NCI-H2107 treated with DMSO at 0.1 percent for 48 hours (cell line): ENCODE data around the gene EFCAB12.

Experiments
- DNase-seq: peaks from one replicate; lab custom pipeline; 2025; ENCODE audit not compliant: unreplicated experiment; lab: John Stamatoyannopoulos, UW

The EFCAB12 gene

DNA sequence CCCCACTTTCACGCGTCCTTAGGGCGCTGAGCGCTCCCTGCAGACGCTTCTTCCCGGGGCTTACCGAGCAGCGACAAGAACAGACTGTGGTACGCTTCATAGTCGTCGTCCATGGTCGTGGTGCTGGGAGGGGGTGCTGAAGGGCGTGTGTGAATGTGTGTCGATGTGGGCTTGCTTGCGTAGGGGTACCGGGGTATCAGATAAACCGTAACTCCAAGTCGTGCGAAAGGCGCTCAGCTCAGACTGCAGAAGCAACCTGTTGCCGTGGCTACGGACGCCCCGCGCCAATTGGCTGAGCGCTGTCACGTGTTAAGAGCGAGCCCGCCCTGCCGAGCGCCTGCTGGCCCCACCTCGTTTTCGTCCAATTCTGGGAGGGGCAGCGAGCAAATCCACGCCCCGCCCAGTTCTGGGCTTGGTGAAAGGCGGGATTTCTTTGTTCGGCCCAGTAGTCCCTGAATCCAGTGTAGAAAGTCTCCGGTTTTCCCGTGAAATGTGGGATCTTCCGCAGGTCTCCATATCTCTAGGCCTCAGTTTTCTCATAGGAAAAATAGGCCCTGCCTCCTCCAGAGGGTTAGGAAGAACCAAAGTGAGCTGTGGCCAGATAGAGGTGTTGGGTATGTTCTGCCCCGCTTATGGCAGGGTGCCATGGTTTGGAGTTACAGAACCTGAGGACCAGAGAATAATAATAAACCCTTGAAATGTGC lies at the start of gene EFCAB12:
Gene EFCAB12 (minus strand): TSS at position 261 of the 704 bp plus-strand sequence. CDS start 148 bp downstream, at position 113.
- peak; percentile 96 for DNase-seq

DNA sequence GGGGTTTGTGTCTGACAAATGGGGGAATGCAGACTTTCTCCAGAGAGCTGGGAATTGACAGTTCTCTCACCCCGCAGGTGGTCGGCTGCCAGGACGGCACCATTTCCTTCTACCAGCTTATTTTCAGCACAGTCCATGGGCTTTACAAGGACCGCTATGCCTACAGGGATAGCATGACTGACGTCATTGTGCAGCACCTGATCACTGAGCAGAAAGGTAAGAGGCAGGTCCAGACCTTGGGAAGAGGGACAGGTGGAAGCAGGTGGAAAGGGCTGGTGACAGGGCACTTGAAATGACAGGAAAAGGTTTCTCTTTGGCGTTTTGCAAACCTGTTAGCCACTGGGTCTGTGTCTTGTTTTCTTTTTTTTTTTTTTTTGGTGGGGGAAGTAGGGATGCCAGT lies 48.1 kb upstream of the EFCAB12 start:
- no peak for DNase-seq

DNA sequence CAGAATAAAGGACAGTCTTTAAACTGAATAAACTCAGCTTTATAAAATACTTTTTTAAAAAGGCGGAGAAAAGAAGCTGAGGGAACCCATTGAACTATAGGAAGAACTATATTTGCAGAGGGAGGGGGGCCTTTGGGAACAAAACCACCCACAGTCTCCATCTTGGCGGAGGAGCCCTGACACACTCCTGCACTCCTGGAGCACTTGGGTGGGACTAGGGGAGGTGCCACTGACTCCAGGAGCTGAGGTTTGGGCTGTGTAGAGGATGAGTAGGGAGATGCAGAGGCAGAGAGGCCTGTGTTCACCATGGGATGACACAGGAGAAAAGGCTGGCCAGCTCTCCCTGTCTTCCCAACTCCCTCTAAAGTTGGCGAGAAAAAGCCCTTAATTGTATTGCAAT lies 47.4 kb upstream of the EFCAB12 start:
- DNase-seq = no peak

DNA sequence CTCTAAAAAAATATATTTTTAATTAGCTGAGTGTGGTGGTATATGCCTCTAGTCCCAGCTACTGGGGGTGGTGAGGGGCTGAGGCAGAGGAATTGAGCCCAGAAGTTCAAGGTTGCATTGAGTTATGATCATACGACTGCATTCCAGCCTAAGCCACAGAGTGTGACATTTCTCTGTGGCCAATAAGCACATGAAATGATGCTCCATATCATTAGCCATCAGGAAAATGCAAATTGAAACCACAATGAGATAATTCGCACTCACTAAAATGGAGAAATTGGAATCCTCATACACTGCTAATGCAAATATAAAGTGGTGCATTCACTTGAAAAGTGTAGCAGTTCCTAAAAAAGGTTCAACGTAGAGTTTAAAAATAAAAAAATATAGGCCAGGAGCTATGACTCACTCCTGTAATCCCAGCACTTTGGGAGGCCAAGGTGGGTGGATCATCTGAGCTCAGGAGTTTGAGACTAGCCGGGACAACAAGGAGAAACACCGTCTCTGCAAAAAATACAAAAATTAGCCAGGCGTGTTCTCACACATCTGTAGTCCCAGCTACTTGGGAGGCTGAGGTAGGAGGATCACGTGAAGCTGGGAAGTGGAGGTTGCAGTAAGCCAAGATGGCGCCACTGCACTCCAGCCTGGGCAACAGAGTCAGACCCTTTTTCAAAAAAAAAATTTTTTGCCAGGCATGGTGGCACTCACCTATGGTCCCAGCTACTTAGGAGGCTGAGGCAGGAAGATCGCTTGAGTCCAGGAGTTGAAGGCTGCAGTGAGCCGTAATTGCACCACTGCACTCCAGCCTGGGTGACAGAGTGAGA lies 46.8 kb upstream of the EFCAB12 start:
- no peak for DNase-seq

DNA sequence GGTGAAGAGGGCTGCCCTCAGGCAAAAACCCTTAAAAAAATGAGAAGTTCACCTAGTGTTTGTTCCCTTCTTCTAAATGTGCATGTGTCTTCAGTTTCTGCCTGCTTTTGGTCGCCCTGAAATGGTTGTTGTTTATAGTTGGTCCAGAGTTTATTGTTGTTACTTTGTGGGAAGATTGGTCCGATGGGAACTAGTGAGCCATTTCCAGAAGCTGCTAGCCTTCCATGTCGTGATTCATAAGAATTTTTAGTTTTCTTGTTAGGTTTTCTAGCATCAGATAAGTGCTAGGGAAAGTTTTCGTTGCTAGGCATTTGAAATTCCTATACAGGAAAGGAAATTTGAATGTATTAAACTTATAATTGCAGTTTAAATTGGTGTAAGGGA lies 45.3 kb upstream of the EFCAB12 start:
- DNase-seq = no peak

DNA sequence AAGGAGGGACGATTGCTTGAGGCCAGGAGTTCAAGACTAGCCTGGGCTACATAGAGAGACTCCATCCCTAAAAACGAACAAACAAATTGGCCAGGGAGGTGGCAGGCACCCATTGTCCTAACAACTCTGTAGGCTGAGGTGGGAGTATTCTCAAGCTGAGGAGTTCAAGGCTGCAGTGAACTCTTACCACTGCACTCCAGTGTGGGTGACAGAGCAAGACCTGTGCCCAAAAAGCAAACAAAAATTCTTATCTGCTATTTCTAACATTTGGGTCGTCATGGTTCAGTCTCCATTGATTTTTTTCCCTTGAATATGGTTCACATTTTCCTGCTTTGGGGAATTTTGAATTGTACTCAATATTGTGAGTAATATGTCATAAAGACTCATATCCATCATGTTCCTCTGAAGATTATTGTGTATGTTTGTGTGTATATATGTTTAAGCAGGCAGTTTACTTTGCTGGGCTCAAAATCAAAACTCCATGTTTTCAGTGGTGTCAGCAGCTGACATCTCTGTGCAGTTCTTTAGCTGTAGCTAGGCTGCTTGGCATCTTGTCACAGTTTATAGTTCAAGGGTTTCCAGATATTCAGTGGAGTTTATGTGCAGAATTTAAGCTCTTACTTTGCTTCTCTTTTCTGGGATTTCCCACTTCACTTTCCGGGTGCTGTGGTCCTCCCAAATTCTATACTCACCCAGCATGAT lies 44.8 kb upstream of the EFCAB12 start:
- DNase-seq = no peak

DNA sequence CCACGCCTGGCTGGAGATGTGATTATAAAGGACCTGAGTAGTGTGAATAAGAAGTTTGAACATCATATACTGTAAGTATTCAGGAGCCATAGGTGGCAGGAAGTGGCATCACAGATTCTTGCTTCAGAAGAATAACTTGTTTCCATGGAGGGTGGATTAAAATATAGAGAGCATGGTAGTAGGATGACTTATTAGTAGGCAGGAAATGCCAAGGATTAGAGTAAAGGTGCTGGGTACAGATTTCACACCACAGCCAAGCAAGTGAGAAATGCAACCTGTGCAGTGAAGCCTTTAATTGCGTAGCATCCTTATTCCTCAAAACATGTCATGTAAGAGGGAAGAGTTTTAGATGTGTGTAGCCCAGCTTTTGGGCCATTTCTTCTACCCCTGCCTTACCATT lies 42.4 kb upstream of the EFCAB12 start:
- no peak for DNase-seq

DNA sequence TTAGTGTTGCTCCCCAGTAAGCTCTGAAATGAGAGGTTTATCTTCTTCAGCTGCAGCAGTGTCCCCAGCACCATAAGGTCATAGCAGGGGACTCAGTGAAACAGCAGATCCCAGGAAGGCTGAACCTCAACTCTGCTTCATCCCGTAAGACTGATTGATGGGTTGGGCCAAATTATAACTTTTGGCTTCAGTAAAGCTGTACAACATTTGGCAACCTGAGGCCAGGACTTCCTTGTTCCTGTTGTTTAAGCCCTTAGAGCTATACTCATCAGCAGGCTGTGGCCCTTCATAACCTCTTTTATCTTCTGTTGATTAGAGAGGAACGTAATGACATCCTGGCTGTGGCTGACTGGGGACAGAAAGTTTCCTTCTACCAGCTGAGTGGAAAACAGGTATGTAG lies 40.6 kb upstream of the EFCAB12 start:
- DNase-seq = no peak

DNA sequence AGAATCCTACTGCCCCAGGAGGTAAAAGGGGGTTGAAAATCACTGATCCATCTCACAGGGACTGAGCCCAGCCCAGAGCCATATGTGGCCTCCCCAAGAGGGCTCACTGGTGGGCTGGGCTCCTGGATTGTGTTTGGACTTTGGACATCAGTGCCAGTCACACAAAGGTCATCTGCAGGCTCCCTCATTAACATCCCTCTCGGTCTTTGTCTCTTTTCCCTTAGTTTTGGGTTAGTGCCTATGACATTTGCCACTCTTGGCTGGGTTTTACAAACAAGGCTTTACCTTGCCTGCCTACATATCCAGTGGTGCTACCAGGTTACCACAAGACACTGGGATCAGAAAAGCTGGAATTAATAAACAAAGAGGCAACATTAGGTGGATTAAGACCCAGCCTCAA lies 39.5 kb upstream of the EFCAB12 start:
- DNase-seq = no peak

DNA sequence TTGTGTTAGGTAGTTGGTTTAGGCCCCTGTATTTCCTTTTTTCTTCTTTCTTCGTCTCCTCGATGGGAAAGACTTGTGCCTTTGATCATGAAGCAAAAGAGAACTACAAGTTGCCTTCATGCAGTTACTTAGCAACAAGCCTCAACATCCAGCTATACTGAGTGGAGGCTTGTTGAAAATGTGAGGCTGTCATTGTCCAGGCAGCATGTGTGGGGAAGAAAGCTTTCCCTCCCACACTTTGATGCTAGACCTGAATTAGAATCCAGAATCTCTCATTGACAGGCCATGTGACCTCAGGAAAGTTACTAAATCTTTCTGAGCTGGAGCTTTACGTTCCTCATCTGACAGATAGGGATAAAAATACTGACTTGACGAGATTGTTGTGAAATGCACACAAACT lies 35.3 kb upstream of the EFCAB12 start:
- DNase-seq = no peak

DNA sequence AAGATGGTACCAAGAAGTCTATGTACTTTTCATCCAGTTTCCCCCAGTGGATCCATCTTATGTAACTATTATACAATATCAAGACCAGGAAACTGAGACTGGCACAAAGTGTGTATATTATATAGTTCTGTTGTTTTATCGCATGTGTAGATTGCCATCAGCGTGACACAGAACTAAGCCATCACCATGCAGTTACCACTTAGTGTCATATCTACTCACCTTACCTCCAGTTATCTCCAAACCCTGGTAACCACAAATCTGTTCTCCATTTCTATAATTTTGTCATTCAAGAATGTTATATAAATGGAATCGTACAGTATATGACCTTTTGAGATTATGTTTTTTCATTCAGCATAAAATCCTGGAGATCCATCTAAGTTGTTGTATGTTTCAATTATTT lies 34.7 kb upstream of the EFCAB12 start:
- no peak for DNase-seq

DNA sequence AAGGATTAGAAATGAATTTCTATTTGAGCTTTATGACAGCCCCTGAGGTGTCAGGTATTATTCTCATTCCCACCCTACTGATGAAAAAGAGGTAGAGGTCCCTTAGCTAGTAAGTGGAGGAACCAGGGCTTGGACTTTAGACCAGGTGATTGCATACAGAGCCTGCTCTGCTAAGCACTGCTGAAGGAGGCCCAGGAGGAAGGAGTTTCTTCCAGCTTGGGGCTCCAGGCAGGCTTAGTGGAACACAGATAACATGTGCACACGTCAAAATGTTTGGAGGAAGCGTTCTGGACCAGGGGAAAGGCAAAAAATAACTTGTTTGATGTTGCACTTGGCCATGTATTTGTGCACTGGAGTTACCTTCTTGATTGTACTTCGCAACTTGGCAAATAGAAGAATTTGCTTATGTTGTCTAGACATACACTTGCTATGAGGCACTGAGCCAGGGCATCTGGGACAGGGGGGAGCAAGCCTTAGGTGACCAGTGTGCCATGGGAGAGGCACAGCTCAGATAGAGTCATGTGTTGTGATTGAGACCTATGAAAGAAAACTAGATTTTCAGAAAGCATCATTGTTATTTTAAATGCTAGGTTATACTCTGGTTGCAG lies 34.0 kb upstream of the EFCAB12 start:
- DNase-seq = no peak

DNA sequence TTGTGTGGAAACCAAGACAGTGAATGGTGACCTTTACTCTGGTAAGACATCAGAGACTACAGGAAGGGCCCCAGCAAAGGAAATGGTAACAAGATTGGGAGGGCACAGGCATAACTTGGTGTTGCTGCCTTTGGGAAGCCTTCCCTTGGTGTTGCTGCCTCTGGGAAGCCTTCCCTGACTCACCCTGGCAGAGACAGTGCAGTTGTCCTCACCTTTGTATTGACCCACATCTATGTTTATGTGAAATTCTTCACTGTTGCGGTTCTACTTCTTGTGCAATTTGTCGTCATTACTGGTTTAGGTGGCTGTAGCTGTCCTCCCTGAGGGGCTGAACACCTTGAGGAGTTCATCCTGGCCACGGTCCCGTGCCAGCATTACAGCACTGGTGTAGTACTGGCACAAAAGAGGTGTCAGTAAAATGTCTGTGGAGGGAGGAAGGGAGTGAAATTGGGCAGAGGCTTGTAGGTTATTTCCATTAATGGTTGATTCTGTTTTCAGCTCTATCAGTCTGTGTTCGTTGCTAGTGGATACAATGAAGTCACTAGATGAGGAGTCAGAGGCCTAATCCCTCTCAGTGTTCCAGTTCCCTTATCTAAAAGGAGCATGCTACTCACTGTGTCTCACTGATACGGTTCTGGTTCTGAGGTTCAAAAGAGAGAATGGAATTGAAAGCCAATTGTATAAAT lies 33.2 kb upstream of the EFCAB12 start:
- DNase-seq = no peak

DNA sequence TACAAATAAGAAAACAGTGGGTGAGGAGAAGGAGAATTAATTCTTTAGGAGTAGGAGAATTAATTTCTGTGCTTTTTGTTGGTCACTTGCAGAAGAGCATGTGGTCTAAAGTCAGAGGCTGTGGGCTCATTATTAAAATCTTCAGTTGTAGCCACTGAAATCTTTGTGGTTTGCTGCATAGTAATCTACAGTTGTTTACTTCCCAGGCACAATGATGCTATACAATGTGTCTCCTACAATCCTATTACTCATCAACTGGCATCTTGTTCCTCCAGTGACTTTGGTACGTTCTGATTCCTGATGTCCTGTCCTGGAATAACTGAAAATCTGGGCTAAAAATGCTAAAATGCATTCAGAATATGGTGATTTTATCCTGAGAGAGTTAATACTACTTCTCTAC lies 32.6 kb upstream of the EFCAB12 start:
- no peak for DNase-seq

DNA sequence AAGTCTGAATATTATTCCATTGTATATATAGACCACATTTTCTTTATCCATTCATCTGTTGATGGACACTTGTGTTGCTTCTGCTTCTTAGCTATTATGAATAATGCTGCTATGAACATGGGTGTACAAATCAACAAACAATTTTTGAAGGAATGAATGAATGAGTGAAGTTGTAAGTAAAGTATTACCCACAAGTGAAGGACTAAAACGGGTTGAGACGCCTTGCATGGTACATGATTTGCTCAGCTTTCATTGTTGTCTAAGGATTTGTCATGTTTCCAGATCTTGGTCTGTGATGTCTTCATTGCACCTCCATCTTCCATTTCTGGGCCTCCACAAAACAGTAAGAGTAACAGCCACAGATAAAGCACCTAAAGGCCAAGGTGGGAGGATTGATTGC lies 32.1 kb upstream of the EFCAB12 start:
- no peak for DNase-seq

DNA sequence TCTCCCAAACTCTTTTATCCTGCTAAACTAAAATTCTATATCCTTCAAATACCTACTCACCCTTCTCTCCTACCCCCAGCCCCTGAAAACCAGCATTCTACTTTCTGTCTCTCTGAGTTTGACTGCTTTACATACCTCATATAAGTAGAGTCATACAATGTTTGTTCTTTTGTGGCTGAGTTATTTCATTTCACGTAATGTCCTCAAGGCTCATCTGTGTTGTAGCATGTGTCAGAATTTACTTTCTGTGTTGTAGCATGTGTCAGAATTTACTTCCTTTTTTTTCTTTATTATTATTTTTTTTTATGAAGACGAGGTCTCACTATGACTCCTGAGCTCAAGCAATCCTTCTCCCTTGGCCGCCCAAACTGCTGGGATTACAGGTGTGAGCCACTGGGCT lies 31.7 kb upstream of the EFCAB12 start:
- DNase-seq = no peak

DNA sequence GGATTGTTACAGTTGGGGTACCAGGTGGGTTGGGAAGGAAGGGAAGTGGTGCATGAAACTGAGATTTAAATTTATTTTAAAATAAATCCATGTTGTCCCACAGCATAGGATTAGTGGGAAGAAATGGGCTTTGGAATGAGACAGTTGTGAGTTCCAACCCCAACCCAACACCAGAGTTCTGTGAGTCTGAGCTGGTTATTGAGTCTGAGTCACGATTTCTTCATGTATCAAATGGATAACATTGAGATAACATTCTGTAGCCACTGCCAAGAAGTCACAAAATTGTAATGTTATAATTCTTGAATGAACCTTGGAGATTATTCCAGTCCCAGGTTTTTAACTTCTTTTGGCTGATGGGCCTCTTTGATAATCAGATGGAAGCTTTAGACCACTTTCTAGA lies 25.3 kb upstream of the EFCAB12 start:
- DNase-seq = no peak

DNA sequence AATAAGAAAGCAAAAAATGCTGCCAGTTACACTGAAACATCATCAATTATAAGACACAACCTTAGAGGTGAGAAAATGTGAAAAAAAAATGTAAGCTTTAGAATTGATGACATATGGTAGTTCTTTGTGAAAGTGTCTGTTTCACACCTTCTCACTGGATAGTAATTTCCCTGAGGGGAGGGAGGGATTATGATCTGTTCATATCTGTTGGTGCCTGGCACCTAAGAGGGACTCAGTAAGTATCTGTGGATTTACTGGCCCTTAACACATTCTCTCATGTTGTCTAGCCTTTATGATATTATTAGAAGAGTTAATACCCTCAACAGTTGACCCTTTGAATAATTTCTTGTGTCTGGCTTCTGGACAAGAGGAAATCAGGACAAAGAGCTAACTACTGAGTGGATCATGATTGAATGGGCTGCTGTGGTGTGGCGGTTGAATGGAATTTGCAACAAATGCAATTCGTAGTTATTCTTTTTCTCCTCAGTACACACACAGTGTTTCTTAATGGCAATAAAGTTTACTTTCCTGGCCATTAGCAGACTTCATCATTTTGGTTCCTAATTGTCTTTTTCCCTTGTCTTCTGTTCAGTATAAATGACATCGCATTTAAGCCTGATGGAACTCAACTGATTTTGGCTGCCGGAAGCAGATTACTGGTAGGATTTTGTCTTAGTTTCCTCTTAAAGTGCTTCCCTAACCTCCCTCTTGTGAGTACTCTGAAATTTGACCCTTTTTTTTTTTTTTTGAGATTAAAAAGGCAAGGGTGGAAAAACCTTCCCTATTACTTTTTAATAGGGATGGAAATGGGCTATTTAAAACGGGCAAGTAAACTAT lies 21.1 kb upstream of the EFCAB12 start:
- DNase-seq = no peak

DNA sequence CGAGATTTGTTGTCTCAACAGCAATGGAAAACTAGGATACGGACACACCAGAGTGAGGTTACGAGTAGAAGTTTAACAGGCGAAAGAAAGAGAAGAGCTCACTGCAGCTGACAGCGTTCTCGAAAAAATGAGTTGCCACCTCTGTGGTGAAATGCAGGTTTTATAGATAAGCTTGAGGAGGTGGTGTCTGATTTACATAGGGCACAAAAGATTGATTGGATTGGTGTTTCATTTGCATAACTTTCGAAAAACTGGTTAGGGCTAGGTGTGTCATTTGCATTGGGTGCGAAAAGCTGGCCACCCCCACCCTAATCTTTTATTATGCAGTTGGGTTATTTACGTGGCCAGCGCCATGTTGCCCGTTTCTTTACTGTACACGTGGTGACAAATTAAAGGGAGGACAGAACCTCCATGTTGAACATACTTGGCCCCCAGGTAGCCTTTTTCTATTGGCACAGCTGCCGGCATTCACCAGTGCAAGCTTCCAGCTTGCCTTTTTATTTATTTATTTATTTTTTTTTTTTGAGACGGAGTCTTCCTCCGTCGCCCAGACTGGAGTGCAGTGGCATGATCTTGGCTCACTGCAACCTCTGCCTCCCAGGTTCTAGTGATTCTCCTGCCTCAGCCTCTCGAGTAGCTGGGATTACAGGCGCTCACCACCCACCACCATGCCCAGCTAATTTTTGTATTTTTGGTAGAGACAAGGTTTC lies 19.9 kb upstream of the EFCAB12 start:
- no peak for DNase-seq

DNA sequence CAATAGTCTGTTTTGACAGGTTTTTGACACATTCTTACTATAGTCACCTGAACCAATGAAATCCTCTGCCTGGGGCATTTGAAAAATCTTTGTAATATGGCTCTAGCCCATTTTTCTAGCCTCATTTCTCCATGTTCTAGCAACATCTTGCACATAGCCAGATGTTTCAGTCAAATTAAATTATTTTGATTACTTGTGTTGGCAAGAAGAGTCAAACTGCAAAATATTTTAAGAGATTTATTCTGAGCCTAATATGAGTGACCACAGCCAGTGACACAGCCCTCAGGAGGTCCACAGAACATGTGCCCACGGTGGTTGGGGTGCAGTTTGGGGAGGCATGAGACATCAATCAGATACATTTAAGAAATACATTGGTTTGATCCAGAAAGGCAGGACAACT lies 18.5 kb upstream of the EFCAB12 start:
- DNase-seq = no peak
